Hepatocyte (in vitro differentiated cells): ENCODE data around the gene FOXP4. TPM values are rescaled to one million over a fixed set of nuclear protein-coding genes. Genes with fewer than 3 reads are reported as not detected.
A peak's percentile ranks its signal among the peaks of the same experiment; 100 is the strongest.

Source experiments
- DNase-seq: peaks from one replicate; pipeline ENCODE4 v3.0.0-alpha.2; 2016; ENCODE audit warnings: low spot score
- H2AFZ ChIP-seq: fragments of 200-600 bp; sonication (generic); 2 replicates; pipeline ENCODE4 v1.6.0; 2016; ENCODE audit warnings: antibody characterized with exemption, mild to moderate bottlenecking
- H3K27ac ChIP-seq: fragments of 200-600 bp; sonication (generic); 2 replicates; pipeline ENCODE4 v1.5.1; 2016; ENCODE audit warnings: mild to moderate bottlenecking
- H3K27me3 ChIP-seq: fragments of 200-600 bp; sonication (generic); 2 replicates; pipeline ENCODE4 v1.6.1; 2016
- H3K36me3 ChIP-seq: fragments of 200-600 bp; sonication (generic); replicated peaks from 2 replicates; pipeline ENCODE4 v1.5.1; 2016; ENCODE audit warnings: low read depth; ENCODE audit not compliant: insufficient read depth
- H3K4me1 ChIP-seq: fragments of 200-600 bp; sonication (generic); 2 replicates; pipeline ENCODE4 v1.5.1; 2016; ENCODE audit warnings: mild to moderate bottlenecking, moderate library complexity; ENCODE audit not compliant: insufficient read depth
- H3K4me2 ChIP-seq: fragments of 200-600 bp; sonication (generic); 2 replicates; pipeline ENCODE4 v1.6.0; 2016
- H3K4me3 ChIP-seq: fragments of 200-600 bp; sonication (generic); 2 replicates; pipeline ENCODE4 v1.5.1; 2016; ENCODE audit warnings: mild to moderate bottlenecking
- H3K79me2 ChIP-seq: fragments of 200-600 bp; sonication (generic); 2 replicates; pipeline ENCODE4 v1.6.0; 2017; ENCODE audit warnings: mild to moderate bottlenecking
- H3K9me2 ChIP-seq: fragments of 200-600 bp; sonication (generic); replicated peaks from 2 replicates; pipeline ENCODE4 v1.6.0; 2017; ENCODE audit warnings: mild to moderate bottlenecking; ENCODE audit not compliant: insufficient read depth
- H3K9me3 ChIP-seq: fragments of 200-600 bp; sonication (generic); 2 replicates; pipeline ENCODE4 v1.5.1; 2016; ENCODE audit warnings: low read depth, mild to moderate bottlenecking
- H4K20me1 ChIP-seq: fragments of 200-600 bp; sonication (generic); 2 replicates; pipeline ENCODE4 v1.6.0; 2016; ENCODE audit warnings: mild to moderate bottlenecking; ENCODE audit not compliant: insufficient read depth, poor library complexity, severe bottlenecking
- EZH2 ChIP-seq: fragments of 200-600 bp; sonication (generic); IDR thresholded peaks from 2 replicates; pipeline ENCODE4 v1.6.1; 2016; ENCODE audit warnings: antibody characterized with exemption, mild to moderate bottlenecking, borderline replicate concordance
- EZH2phosphoT487 ChIP-seq: fragments of 200-600 bp; sonication (generic); IDR thresholded peaks from one replicate; pipeline ENCODE4 v1.6.1; 2018; ENCODE audit warnings: antibody characterized with exemption, mild to moderate bottlenecking, low read depth, moderate library complexity; ENCODE audit not compliant: unreplicated experiment, severe bottlenecking
- WGBS: methylation state at CpG from one replicate; pipeline ENCODE4 v1.1.6; 2016; ENCODE audit warnings: low lambda C conversion rate; ENCODE audit errors: missing lambda C conversion rate; 5-methylcytosine and 5-hydroxymethylcytosine counted together
- polyA plus RNA-seq: library from polyadenylated mRNA; unstranded; fragments of >200 nt; fragmentation: Nextera tagmentation; extraction: Ambion mirVana; gene quantifications from 2 replicates; pipeline ENCODE4 v1.2.1, GENCODE V29; 2016
- total RNA-seq: library from RNA; depleted of rRNA; stranded (reverse); fragments of >200 nt; gene quantifications from 2 replicates; pipeline ENCODE4 v1.2.3, GENCODE V29; 2014
- TF ChIP-seq, protein P1 (sequence below): fragments of 200-600 bp; sonication (generic); IDR thresholded peaks from 2 replicates; pipeline ENCODE4 v1.5.1; 2016; ENCODE audit warnings: antibody characterized with exemption, mild to moderate bottlenecking; ENCODE audit not compliant: poor library complexity

FOXP4 gene
- total and polyA plus RNA-seq, 2 experiments from 2014 or later: 24.3 to 87.8 TPM

GRCh38 chr6:41594326-41594725, 48.1 kb downstream of the FOXP4 start:
- peak overlapping the region; percentile 63 for H3K27ac ChIP-seq
- peaks cover 12% of the 10 kb centered on the region for H3K4me1 ChIP-seq
- TF ChIP-seq EZH2: no peak
- TF ChIP-seq, protein P1, sequence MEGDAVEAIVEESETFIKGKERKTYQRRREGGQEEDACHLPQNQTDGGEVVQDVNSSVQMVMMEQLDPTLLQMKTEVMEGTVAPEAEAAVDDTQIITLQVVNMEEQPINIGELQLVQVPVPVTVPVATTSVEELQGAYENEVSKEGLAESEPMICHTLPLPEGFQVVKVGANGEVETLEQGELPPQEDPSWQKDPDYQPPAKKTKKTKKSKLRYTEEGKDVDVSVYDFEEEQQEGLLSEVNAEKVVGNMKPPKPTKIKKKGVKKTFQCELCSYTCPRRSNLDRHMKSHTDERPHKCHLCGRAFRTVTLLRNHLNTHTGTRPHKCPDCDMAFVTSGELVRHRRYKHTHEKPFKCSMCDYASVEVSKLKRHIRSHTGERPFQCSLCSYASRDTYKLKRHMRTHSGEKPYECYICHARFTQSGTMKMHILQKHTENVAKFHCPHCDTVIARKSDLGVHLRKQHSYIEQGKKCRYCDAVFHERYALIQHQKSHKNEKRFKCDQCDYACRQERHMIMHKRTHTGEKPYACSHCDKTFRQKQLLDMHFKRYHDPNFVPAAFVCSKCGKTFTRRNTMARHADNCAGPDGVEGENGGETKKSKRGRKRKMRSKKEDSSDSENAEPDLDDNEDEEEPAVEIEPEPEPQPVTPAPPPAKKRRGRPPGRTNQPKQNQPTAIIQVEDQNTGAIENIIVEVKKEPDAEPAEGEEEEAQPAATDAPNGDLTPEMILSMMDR: no peak
- no peak for TF ChIP-seq EZH2phosphoT487
- H3K4me3 ChIP-seq: no peak overlapping the region
- H2AFZ ChIP-seq: no peak overlapping the region
- peak; percentile 36 for DNase-seq
- H3K4me2 ChIP-seq: no peak overlapping the region
- H4K20me1 ChIP-seq: peaks cover 4% of the 10 kb centered on the region
- H3K27me3 ChIP-seq: no peaks in the 10 kb centered on the region
- H3K9me3 ChIP-seq: no peaks in the 10 kb centered on the region
- peaks cover 3% of the 10 kb centered on the region for H3K79me2 ChIP-seq
- peaks cover 5% of the 10 kb centered on the region for H3K36me3 ChIP-seq
- no peaks in the 10 kb centered on the region for H3K9me2 ChIP-seq
- WGBS: 54% methylated on average over 5 of the region's 5 CpGs

- H3K9me2 ChIP-seq: no peaks in the 10 kb centered on the region
- peak; percentile 3 for DNase-seq
- no peak overlapping the region for H3K4me2 ChIP-seq
- TF ChIP-seq, protein P1: no peak
- TF ChIP-seq EZH2: no peak
- no peak for TF ChIP-seq EZH2phosphoT487
- no peaks in the 10 kb centered on the region for H3K27me3 ChIP-seq
- 79% methylated on average over 15 of the region's 15 CpGs for WGBS
- H4K20me1 ChIP-seq: peaks cover 4% of the 10 kb centered on the region
- no peak overlapping the region for H3K4me3 ChIP-seq
- H3K4me1 ChIP-seq: peaks cover 12% of the 10 kb centered on the region
- H2AFZ ChIP-seq: no peak overlapping the region
- H3K36me3 ChIP-seq: peaks cover 5% of the 10 kb centered on the region
- H3K79me2 ChIP-seq: peaks cover 3% of the 10 kb centered on the region
- H3K9me3 ChIP-seq: no peaks in the 10 kb centered on the region
- H3K27ac ChIP-seq: peak overlapping the region; percentile 63
Measured at GRCh38 chr6:41594766-41595165, 48.6 kb downstream of the FOXP4 start.

GRCh38 chr6:41595166-41595565, 49.0 kb downstream of the FOXP4 start:
- peaks cover 3% of the 10 kb centered on the region for H3K79me2 ChIP-seq
- peaks cover 14% of the 10 kb centered on the region for H3K4me1 ChIP-seq
- peak; percentile 15 for DNase-seq
- peak overlapping the region; percentile 63 for H3K27ac ChIP-seq
- peaks cover 4% of the 10 kb centered on the region for H4K20me1 ChIP-seq
- H3K36me3 ChIP-seq: peaks cover 5% of the 10 kb centered on the region
- no peaks in the 10 kb centered on the region for H3K27me3 ChIP-seq
- no peak overlapping the region for H2AFZ ChIP-seq
- H3K4me3 ChIP-seq: no peak overlapping the region
- 96% methylated on average over 5 of the region's 6 CpGs for WGBS
- H3K9me2 ChIP-seq: no peaks in the 10 kb centered on the region
- TF ChIP-seq, protein P1: no peak
- no peak for TF ChIP-seq EZH2phosphoT487
- TF ChIP-seq EZH2: no peak
- H3K4me2 ChIP-seq: no peak overlapping the region
- H3K9me3 ChIP-seq: no peaks in the 10 kb centered on the region
